Measurements from ENCODE around the gene MRPL52. TPM values are rescaled to one million over a fixed set of nuclear protein-coding genes. Genes with fewer than 3 reads are reported as not detected.

Gene MRPL52
- total RNA-seq, 1 experiment from 2014 or later = 110 TPM

DNA sequence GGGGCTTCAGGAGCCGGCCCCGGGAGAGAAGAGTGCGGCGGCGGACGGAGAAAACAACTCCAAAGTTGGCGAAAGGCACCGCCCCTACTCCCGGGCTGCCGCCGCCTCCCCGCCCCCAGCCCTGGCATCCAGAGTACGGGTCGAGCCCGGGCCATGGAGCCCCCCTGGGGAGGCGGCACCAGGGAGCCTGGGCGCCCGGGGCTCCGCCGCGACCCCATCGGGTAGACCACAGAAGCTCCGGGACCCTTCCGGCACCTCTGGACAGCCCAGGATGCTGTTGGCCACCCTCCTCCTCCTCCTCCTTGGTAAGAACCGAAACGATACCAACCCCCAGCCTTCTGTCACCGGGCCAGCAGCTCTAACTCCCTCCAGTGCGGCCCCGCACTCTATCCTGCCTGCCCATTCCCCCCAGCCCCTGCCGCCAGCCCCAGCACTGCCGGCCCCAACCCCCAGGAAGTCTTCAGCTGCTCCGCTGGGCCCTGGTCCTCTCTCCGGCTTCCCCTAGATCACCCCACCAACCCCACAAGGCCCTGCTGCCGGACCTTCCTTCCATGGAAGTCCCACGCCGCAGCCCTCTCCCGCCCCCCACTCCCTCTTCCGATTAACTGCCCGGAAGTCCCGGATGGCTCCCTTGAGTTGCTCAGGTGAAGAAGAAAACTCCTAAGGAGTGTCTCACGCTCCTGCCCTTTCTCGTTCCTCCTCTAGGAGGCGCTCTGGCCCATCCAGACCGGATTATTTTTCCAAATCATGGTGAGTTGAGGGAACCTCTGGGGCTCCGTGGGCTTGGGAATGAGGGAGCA is 42.5 kb downstream of the MRPL52 start:
- H3K27me3 Mint-ChIP-seq (ENCODE audit: unreplicated experiment) = no peaks in the 10 kb centered on the region
- BruUV-seq (replicated peaks) = TSS peak; percentile 37
- intact Hi-C loops (cut with micrococcal nuclease; ENCODE audit: unreplicated experiment) = loop anchor here (1.0 kb wide), 1 partner anchor 28 kb away; no protein-coding TSS in a partner anchor
- H3K36me3 Mint-ChIP-seq (ENCODE audit: insufficient read depth, unreplicated experiment) = peaks cover 41% of the 10 kb centered on the region
- H3K4me1 Mint-ChIP-seq (ENCODE audit: low read depth, unreplicated experiment) = peaks cover 8% of the 10 kb centered on the region
- peak overlapping the region; percentile 80 for H3K4me3 Mint-ChIP-seq (ENCODE audit: low read depth, unreplicated experiment)
- CTCF ChIA-PET = interaction anchor here (0.6 to 2.2 kb wide), 6 partner anchors 12 to 538 kb away, joined by 3 to 6 read pairs (median 4); no protein-coding TSS in a partner anchor
- DNase-seq = peak; percentile 86
- TF ChIP-seq, protein P1, sequence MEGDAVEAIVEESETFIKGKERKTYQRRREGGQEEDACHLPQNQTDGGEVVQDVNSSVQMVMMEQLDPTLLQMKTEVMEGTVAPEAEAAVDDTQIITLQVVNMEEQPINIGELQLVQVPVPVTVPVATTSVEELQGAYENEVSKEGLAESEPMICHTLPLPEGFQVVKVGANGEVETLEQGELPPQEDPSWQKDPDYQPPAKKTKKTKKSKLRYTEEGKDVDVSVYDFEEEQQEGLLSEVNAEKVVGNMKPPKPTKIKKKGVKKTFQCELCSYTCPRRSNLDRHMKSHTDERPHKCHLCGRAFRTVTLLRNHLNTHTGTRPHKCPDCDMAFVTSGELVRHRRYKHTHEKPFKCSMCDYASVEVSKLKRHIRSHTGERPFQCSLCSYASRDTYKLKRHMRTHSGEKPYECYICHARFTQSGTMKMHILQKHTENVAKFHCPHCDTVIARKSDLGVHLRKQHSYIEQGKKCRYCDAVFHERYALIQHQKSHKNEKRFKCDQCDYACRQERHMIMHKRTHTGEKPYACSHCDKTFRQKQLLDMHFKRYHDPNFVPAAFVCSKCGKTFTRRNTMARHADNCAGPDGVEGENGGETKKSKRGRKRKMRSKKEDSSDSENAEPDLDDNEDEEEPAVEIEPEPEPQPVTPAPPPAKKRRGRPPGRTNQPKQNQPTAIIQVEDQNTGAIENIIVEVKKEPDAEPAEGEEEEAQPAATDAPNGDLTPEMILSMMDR (IDR thresholded peaks at IDR 0.05; ENCODE audit: unreplicated experiment) = peak; percentile 62
- H3K9me3 Mint-ChIP-seq (ENCODE audit: low read depth, unreplicated experiment) = no peaks in the 10 kb centered on the region
- peak overlapping the region; percentile 73 for H3K27ac Mint-ChIP-seq (ENCODE audit: unreplicated experiment)

DNA sequence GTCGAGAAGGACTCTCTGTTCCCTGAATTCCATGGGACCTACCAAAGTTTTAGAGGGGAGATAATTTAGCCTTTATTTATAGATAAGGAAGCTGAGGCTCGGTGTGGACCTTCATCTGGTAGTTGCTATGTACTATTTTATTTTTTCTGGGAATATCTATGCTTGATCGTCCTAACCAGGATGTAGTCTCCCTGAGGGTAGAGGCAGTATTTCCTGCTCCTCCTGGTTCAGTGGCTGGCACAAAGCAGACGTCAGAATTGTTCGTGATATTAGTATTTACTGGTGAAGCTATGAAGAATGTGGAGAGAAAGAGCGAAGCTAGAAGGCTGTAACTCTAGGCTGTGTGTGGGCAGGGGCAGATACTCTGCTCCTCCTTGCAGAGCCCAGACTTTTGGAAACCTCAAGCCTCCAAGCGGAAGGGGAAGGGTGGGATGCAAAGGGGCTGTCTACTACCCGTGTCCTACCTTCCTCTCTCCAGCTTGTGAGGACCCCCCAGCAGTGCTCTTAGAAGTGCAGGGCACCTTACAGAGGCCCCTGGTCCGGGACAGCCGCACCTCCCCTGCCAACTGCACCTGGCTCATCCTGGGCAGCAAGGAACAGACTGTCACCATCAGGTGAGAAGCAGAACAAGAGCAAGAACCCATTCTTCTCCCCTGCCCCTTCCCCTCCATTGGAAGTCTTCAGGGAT is 43.3 kb downstream of the MRPL52 start:
- H3K27ac Mint-ChIP-seq (ENCODE audit: unreplicated experiment) = peak overlapping the region; percentile 73
- H3K36me3 Mint-ChIP-seq (ENCODE audit: insufficient read depth, unreplicated experiment) = peaks cover 46% of the 10 kb centered on the region
- TF ChIP-seq, protein P1 (IDR thresholded peaks at IDR 0.05; ENCODE audit: unreplicated experiment) = no peak
- H3K9me3 Mint-ChIP-seq (ENCODE audit: low read depth, unreplicated experiment) = no peaks in the 10 kb centered on the region
- H3K4me3 Mint-ChIP-seq (ENCODE audit: low read depth, unreplicated experiment) = peak overlapping the region; percentile 80
- no TSS peak for BruUV-seq (replicated peaks)
- no peak for DNase-seq
- H3K4me1 Mint-ChIP-seq (ENCODE audit: low read depth, unreplicated experiment) = peaks cover 8% of the 10 kb centered on the region
- H3K27me3 Mint-ChIP-seq (ENCODE audit: unreplicated experiment) = no peaks in the 10 kb centered on the region
- intact Hi-C loops (cut with micrococcal nuclease; ENCODE audit: unreplicated experiment) = loop anchor here (1.0 kb wide), 1 partner anchor 27 kb away; no protein-coding TSS in a partner anchor
- CTCF ChIA-PET = interaction anchor here (0.6 to 2.2 kb wide), 7 partner anchors 16 to 539 kb away, joined by 3 to 6 read pairs (median 4); no protein-coding TSS in a partner anchor

GRCh38 chr14:22875003-22875747 is 45.5 kb downstream of the MRPL52 start:
- TF ChIP-seq, protein P1 (IDR thresholded peaks at IDR 0.05; ENCODE audit: unreplicated experiment) = no peak
- no peaks in the 10 kb centered on the region for H3K27me3 Mint-ChIP-seq (ENCODE audit: unreplicated experiment)
- peaks cover 8% of the 10 kb centered on the region for H3K4me1 Mint-ChIP-seq (ENCODE audit: low read depth, unreplicated experiment)
- H3K9me3 Mint-ChIP-seq (ENCODE audit: low read depth, unreplicated experiment) = no peaks in the 10 kb centered on the region
- BruUV-seq (replicated peaks) = no TSS peak
- intact Hi-C loops (cut with micrococcal nuclease; ENCODE audit: unreplicated experiment) = no loop called here
- CTCF ChIA-PET = no interaction called here
- no peak overlapping the region for H3K27ac Mint-ChIP-seq (ENCODE audit: unreplicated experiment)
- H3K36me3 Mint-ChIP-seq (ENCODE audit: insufficient read depth, unreplicated experiment) = peaks cover 56% of the 10 kb centered on the region
- H3K4me3 Mint-ChIP-seq (ENCODE audit: low read depth, unreplicated experiment) = no peak overlapping the region
- no peak for DNase-seq

DNA sequence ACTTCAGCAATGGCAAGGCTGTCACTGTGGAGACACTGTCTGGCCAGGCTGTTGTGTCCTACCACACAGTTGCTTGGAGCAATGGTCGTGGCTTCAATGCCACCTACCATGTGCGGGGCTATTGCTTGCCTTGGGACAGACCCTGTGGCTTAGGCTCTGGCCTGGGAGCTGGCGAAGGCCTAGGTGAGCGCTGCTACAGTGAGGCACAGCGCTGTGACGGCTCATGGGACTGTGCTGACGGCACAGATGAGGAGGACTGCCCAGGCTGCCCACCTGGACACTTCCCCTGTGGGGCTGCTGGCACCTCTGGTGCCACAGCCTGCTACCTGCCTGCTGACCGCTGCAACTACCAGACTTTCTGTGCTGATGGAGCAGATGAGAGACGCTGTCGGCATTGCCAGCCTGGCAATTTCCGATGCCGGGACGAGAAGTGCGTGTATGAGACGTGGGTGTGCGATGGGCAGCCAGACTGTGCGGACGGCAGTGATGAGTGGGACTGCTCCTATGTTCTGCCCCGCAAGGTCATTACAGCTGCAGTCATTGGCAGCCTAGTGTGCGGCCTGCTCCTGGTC is 46.1 kb downstream of the MRPL52 start:
- H3K27ac Mint-ChIP-seq (ENCODE audit: unreplicated experiment) = no peak overlapping the region
- BruUV-seq (replicated peaks) = no TSS peak

More for the DNA sequence above, 46.1 kb downstream of the MRPL52 start:
- Mint-ChIP-seq H3K9me3 (ENCODE audit: low read depth, unreplicated experiment) (no peaks in the 10 kb centered on the region), H3K4me3 (ENCODE audit: low read depth, unreplicated experiment) (no peak overlapping the region), H3K36me3 (ENCODE audit: insufficient read depth, unreplicated experiment) (peaks cover 55% of the 10 kb centered on the region), H3K27me3 (ENCODE audit: unreplicated experiment) (no peaks in the 10 kb centered on the region), H3K4me1 (ENCODE audit: low read depth, unreplicated experiment) (peaks cover 8% of the 10 kb centered on the region)
- CTCF ChIA-PET = no interaction called here
- TF ChIP-seq, protein P1 (IDR thresholded peaks at IDR 0.05; ENCODE audit: unreplicated experiment) = no peak
- DNase-seq = no peak
- intact Hi-C loops (cut with micrococcal nuclease; ENCODE audit: unreplicated experiment) = no loop called here
